ENCODE data around the gene WASF1.
A peak's percentile ranks its signal among the peaks of the same experiment; 100 is the strongest.

WASF1 gene

DNA sequence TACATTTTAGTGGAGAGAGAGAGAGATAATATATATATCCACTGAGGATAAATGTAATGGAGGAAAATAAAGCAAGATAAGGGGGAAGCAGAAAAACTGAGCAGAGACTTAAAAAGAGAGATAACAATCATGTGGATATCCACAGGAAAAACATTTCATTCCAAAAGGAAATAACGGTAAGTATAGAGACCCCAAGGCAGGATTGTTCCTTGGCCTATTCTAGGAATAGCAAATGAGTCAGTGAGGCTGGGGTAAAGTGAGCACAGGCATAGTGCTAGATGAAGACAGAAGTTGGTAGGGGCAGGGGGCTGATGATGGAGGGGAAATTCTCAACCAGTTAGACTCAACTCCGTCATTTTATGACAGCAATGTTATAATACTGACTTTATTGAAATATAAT is 12.0 kb upstream of the WASF1 start:
- no peak for DNase-seq (ENCODE audit: low read depth)
- TF ChIP-seq, protein P1, sequence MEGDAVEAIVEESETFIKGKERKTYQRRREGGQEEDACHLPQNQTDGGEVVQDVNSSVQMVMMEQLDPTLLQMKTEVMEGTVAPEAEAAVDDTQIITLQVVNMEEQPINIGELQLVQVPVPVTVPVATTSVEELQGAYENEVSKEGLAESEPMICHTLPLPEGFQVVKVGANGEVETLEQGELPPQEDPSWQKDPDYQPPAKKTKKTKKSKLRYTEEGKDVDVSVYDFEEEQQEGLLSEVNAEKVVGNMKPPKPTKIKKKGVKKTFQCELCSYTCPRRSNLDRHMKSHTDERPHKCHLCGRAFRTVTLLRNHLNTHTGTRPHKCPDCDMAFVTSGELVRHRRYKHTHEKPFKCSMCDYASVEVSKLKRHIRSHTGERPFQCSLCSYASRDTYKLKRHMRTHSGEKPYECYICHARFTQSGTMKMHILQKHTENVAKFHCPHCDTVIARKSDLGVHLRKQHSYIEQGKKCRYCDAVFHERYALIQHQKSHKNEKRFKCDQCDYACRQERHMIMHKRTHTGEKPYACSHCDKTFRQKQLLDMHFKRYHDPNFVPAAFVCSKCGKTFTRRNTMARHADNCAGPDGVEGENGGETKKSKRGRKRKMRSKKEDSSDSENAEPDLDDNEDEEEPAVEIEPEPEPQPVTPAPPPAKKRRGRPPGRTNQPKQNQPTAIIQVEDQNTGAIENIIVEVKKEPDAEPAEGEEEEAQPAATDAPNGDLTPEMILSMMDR (IDR thresholded peaks at IDR 0.05; ENCODE audit: control insufficient read depth, insufficient read depth, low read depth, low read length, missing control alignments): no peak
- no peak overlapping the region for H3K4me3 ChIP-seq (ENCODE audit: control insufficient read depth, low read depth, low read length)

DNA sequence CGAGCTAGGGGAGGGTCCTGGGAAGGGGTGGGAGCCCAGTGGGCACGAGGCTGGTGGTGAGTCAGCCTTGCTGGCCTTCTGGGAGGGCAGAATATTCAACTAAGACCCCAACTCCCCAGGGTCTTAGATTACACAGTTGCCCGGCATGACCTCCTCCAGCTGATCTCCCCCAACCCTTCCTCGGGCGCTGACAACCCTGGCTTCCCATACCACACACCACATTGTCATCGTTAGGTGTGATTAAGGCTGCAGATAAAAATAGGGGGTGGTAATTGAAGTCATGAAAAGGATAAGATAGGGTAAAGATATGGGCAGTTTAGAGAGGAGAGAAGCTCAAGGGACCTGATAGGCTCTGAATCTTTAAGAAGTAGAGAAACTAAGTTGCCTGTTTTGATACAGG is 11.3 kb upstream of the WASF1 start:
- H3K4me3 ChIP-seq (ENCODE audit: control insufficient read depth, low read depth, low read length): no peak overlapping the region
- TF ChIP-seq, protein P1 (IDR thresholded peaks at IDR 0.05; ENCODE audit: control insufficient read depth, insufficient read depth, low read depth, low read length, missing control alignments): no peak
- DNase-seq (ENCODE audit: low read depth): no peak

DNA sequence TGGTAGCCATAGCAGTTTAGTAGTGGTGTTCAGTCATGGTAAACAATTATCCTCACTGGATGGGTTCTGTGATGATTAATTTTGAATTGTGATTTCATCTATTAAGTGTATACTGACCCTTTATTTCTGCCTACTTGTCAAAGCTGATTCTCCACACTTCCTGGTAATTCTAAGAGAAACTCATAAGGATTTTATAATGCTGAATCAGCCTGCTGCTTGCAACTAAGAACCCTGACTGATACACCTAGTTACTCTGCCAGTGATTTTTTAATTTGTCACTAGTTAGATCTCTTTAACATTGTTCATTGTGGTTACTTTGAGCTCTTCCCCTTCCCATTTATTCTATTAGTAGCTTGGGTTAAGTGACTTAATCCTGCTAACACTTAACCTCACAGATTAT is 9.3 kb upstream of the WASF1 start:
- H3K4me3 ChIP-seq (ENCODE audit: control insufficient read depth, low read depth, low read length): no peak overlapping the region
- DNase-seq (ENCODE audit: low read depth): no peak
- TF ChIP-seq, protein P1 (IDR thresholded peaks at IDR 0.05; ENCODE audit: control insufficient read depth, insufficient read depth, low read depth, low read length, missing control alignments): no peak

DNA sequence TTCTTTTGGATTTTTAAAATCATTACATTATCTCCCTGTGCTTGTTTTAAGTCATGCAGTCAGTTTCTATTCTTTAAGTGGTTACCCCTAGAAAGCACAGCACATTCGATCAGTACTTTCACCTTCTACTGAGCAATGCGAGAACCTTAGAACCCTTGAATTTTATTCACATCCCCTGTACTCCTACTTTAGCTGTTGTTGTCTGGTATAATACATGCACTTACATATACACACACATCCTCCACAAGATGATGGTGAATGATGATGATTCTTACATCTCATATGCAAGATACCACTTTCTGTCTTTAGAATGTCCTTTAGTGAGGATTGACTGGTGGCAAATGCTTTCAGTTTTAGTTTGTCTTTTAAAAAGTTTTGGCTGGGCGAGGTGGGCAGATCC is 6.4 kb upstream of the WASF1 start:
- TF ChIP-seq, protein P1 (IDR thresholded peaks at IDR 0.05; ENCODE audit: control insufficient read depth, insufficient read depth, low read depth, low read length, missing control alignments): no peak
- DNase-seq (ENCODE audit: low read depth): no peak
- no peak overlapping the region for H3K4me3 ChIP-seq (ENCODE audit: control insufficient read depth, low read depth, low read length)

DNA sequence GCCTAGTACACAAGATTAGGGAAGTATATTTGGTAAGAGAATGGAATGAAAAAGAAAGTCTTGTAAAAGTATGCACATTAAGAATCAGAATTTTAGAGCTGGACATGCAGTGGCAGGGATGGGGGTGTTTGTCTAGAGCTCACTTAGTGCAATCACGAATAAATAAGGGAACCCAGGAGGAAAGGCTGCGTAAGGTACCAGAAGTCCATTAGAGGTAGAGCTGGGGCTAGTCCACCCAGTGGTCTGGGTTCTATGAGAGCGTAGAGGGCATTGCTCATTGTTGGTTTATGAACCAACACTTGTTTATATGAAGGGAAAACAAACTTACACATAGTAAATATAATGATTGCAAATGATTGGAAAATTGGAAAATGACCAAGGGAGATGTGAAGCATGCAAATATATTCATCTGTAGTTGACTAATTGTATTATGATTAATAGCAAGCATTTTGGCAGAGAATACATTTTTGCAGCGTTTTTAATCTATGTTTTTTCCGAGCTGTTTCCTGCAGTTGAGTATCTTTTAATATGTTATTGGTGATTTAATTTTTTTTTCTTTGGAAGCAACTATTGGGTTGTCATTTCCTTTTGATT is 3.9 kb upstream of the WASF1 start:
- DNase-seq (ENCODE audit: low read depth): no peak
- H3K4me3 ChIP-seq (ENCODE audit: control insufficient read depth, low read depth, low read length): no peak overlapping the region
- TF ChIP-seq, protein P1 (IDR thresholded peaks at IDR 0.05; ENCODE audit: control insufficient read depth, insufficient read depth, low read depth, low read length, missing control alignments): no peak

DNA sequence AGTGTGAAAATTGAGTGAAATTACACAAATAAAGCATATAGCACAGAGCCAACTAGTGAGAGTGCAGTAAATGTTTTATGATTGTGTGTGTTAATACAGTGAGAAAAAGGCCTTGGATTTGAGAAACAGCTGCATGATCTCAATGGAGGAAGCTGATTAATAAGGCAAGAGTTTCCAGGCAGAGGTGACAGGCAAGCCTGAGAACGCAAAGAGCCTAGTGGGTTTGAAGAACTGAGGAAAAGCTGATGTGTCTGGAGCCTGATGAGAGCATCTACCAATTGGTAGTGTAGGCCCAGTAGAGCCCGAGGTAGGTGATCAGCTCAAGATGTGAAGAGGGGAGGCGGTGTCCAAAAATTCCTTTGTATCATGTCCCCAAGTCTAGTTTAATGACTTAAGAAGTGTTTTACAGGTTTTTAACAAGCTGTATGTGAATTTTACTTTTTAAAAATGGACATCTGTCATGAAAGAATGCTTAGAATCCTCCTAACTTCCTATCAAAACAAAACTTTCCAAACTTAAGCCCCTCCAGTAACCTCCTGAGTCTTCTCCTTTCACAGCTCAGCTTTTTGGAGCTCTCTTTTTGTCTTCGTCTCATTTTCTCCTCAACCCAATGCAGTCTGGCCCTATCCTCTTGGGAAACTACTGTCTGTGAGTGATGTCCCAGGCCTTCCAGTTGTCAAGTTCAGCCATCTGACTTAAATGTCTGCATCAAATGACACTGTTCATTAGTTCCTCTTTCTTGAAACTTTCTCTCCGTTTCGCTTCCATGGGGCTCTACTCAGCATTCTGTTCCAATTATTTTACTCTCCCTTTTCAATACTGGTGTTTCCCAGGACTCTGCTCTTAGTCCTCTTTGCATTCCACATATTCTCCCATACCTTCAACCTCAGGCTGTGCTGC is 1.9 kb upstream of the WASF1 start:
- TF ChIP-seq, protein P1 (IDR thresholded peaks at IDR 0.05; ENCODE audit: control insufficient read depth, insufficient read depth, low read depth, low read length, missing control alignments): no peak
- peak overlapping the region; percentile 70 for H3K4me3 ChIP-seq (ENCODE audit: control insufficient read depth, low read depth, low read length)
- no peak for DNase-seq (ENCODE audit: low read depth)

All from AG09309 (cell line).